ENCODE results near the gene BHLHE40. TPM values are rescaled to one million over a fixed set of nuclear protein-coding genes. Genes with fewer than 3 reads are reported as not detected.

Gene BHLHE40
- total and polyA plus RNA-seq, 10 of the 15 experiments (the other 5 are each of a cell fraction or from before 2014, with no cell fraction given) = 25.2 to 106 (median 51.4) TPM

DNA sequence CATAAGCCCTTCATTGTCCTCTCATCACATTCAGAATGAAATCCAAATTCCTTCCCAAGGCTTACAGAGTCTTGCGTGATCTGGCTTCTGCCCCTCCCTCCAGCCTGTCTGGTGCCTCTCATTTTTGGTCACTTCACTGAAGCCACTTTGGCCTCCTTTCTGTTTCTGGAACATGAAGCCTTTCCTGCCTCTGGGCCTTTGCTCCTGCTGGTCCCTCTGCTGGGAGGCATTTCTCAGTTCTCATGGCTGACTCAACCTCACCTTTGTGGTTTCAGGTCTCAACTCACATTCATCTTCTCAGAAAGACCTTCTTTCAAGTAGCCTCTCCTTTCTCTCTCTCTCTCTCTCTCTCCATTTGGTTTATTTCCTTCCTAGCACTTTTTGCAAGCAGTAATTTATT, 43.9 kb upstream of the BHLHE40 start (continued):
- TF ChIP-seq, protein P1, sequence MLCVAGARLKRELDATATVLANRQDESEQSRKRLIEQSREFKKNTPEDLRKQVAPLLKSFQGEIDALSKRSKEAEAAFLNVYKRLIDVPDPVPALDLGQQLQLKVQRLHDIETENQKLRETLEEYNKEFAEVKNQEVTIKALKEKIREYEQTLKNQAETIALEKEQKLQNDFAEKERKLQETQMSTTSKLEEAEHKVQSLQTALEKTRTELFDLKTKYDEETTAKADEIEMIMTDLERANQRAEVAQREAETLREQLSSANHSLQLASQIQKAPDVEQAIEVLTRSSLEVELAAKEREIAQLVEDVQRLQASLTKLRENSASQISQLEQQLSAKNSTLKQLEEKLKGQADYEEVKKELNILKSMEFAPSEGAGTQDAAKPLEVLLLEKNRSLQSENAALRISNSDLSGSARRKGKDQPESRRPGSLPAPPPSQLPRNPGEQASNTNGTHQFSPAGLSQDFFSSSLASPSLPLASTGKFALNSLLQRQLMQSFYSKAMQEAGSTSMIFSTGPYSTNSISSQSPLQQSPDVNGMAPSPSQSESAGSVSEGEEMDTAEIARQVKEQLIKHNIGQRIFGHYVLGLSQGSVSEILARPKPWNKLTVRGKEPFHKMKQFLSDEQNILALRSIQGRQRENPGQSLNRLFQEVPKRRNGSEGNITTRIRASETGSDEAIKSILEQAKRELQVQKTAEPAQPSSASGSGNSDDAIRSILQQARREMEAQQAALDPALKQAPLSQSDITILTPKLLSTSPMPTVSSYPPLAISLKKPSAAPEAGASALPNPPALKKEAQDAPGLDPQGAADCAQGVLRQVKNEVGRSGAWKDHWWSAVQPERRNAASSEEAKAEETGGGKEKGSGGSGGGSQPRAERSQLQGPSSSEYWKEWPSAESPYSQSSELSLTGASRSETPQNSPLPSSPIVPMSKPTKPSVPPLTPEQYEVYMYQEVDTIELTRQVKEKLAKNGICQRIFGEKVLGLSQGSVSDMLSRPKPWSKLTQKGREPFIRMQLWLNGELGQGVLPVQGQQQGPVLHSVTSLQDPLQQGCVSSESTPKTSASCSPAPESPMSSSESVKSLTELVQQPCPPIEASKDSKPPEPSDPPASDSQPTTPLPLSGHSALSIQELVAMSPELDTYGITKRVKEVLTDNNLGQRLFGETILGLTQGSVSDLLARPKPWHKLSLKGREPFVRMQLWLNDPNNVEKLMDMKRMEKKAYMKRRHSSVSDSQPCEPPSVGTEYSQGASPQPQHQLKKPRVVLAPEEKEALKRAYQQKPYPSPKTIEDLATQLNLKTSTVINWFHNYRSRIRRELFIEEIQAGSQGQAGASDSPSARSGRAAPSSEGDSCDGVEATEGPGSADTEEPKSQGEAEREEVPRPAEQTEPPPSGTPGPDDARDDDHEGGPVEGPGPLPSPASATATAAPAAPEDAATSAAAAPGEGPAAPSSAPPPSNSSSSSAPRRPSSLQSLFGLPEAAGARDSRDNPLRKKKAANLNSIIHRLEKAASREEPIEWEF (IDR thresholded peaks at IDR 0.05; ENCODE audit: insufficient replicate concordance, low read depth, low read length) = no peak
- TF ChIP-seq CREB1 (IDR thresholded peaks at IDR 0.05; ENCODE audit: low read depth) = 0 out of 2 replicates have a peak, but pooled peaks have one; percentile 26
- TF ChIP-seq FOS (IDR thresholded peaks at IDR 0.05; ENCODE audit: borderline replicate concordance, extremely low read depth, insufficient read length) = no peak
- peak; percentile 97 for TF ChIP-seq EED (IDR thresholded peaks at IDR 0.05; ENCODE audit: low read depth)
- TF ChIP-seq MEF2B (IDR thresholded peaks at IDR 0.05; ENCODE audit: partially characterized antibody, poor library complexity, severe bottlenecking) = peak; percentile 25
- TF ChIP-seq NBN (IDR thresholded peaks at IDR 0.05) = 0 out of 2 replicates have a peak, but pooled peaks have one; percentile 42
- TF ChIP-seq RUNX3 (IDR thresholded peaks at IDR 0.05; ENCODE audit: low read length) = peak; percentile 96
- no peak for TF ChIP-seq BACH1 (IDR thresholded peaks at IDR 0.05; ENCODE audit: borderline replicate concordance)
- TF ChIP-seq, protein P2, sequence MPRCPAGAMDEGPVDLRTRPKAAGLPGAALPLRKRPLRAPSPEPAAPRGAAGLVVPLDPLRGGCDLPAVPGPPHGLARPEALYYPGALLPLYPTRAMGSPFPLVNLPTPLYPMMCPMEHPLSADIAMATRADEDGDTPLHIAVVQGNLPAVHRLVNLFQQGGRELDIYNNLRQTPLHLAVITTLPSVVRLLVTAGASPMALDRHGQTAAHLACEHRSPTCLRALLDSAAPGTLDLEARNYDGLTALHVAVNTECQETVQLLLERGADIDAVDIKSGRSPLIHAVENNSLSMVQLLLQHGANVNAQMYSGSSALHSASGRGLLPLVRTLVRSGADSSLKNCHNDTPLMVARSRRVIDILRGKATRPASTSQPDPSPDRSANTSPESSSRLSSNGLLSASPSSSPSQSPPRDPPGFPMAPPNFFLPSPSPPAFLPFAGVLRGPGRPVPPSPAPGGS (IDR thresholded peaks at IDR 0.05; ENCODE audit: borderline replicate concordance, insufficient read depth, low read depth, low read length, poor library complexity, severe bottlenecking) = peak; percentile 55
- TF ChIP-seq, protein P3, sequence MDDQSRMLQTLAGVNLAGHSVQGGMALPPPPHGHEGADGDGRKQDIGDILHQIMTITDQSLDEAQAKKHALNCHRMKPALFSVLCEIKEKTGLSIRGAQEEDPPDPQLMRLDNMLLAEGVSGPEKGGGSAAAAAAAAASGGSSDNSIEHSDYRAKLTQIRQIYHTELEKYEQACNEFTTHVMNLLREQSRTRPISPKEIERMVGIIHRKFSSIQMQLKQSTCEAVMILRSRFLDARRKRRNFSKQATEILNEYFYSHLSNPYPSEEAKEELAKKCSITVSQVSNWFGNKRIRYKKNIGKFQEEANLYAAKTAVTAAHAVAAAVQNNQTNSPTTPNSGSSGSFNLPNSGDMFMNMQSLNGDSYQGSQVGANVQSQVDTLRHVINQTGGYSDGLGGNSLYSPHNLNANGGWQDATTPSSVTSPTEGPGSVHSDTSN (IDR thresholded peaks at IDR 0.05; ENCODE audit: insufficient replicate concordance, low read depth, low read length) = no peak
- no peak for TF ChIP-seq CBX3 (IDR thresholded peaks at IDR 0.05; ENCODE audit: borderline replicate concordance, low read depth)
- no peak for TF ChIP-seq MXI1 (IDR thresholded peaks at IDR 0.05; ENCODE audit: low read depth, low read length)
- 0 out of 2 replicates have a peak, but pooled peaks have one; percentile 48 for TF ChIP-seq CBX5 (IDR thresholded peaks at IDR 0.05; ENCODE audit: low read depth)
- TF ChIP-seq RCOR1 (conservative IDR thresholded peaks at IDR 0.05; ENCODE audit: low read depth, low read length) = no peak
- TF ChIP-seq, protein P4, sequence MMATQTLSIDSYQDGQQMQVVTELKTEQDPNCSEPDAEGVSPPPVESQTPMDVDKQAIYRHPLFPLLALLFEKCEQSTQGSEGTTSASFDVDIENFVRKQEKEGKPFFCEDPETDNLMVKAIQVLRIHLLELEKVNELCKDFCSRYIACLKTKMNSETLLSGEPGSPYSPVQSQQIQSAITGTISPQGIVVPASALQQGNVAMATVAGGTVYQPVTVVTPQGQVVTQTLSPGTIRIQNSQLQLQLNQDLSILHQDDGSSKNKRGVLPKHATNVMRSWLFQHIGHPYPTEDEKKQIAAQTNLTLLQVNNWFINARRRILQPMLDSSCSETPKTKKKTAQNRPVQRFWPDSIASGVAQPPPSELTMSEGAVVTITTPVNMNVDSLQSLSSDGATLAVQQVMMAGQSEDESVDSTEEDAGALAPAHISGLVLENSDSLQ (IDR thresholded peaks at IDR 0.05) = no peak
- no peak for TF ChIP-seq ZNF217 (IDR thresholded peaks at IDR 0.05)
- no peak for TF ChIP-seq DPF2 (IDR thresholded peaks at IDR 0.05)
- TF ChIP-seq ZSCAN29 (IDR thresholded peaks at IDR 0.05) = no peak
- TF ChIP-seq RAD51 (IDR thresholded peaks at IDR 0.05) = no peak
- TF ChIP-seq ESRRA (IDR thresholded peaks at IDR 0.05; ENCODE audit: low read length) = no peak
- no peak for TF ChIP-seq RELA (IDR thresholded peaks at IDR 0.05; ENCODE audit: borderline replicate concordance, partially characterized antibody)
- TF ChIP-seq PAX8 (IDR thresholded peaks at IDR 0.05) = no peak
- no peak for TF ChIP-seq NR2C2 (IDR thresholded peaks at IDR 0.05; ENCODE audit: borderline replicate concordance, control insufficient read depth, insufficient read length, low read depth)
- TF ChIP-seq ASH2L (IDR thresholded peaks at IDR 0.05; ENCODE audit: borderline replicate concordance, low read depth) = no peak
- TF ChIP-seq RB1 (IDR thresholded peaks at IDR 0.05; ENCODE audit: borderline replicate concordance) = no peak

All from GM12878 (cell line).